Measurements from ENCODE around the gene ZNF302.

DNA sequence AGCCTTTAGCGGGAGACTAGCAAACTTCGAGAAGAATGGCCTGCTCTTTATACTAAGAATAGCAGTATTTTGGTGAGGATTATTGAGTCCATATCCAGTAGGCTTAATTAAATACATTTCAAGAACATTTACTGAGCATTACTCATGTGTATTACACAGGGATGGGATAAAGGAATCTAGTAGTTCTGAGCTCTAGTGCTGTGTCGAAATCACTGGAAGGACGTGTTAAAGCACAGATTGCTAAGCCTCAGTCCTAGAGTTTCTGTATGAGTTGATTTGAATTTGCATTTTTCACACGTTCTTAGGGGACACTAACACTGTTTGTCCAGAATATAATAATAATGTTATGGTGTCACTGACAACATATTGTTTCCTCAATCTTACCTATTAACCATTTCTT lies 9.0 kb downstream of the ZNF302 start:
- TF ChIP-seq POLR2A (IDR thresholded peaks at IDR 0.05; ENCODE audit: low read depth, low read length) (no peak), POLR2AphosphoS5 (IDR thresholded peaks at IDR 0.05; ENCODE audit: low read depth, low read length) (no peak), TAF1 (IDR thresholded peaks at IDR 0.05; ENCODE audit: borderline replicate concordance, low read depth, low read length) (no peak)
